Suprapubic skin (tissue), 4 donors: ENCODE results near the gene LATS2. TPM values are rescaled to one million over a fixed set of nuclear protein-coding genes. Genes with fewer than 3 reads are reported as not detected.

Source experiments
- DNase-seq, 2 donors: peaks; one replicate each; pipeline ENCODE4 v3.0.0-alpha.2; 2019; ENCODE audit warnings: low spot score in 2 of 2
- H3K27ac ChIP-seq: fragments of 200-600 bp; sonication (generic); one replicate; pipeline ENCODE4 v1.5.1; 2019
- H3K27me3 ChIP-seq: fragments of 200-600 bp; sonication (generic); one replicate; pipeline ENCODE4 v1.5.1; 2019
- H3K36me3 ChIP-seq: fragments of 200-600 bp; sonication (generic); one replicate; pipeline ENCODE4 v1.5.1; 2019
- H3K4me1 ChIP-seq: fragments of 200-600 bp; sonication (generic); one replicate; pipeline ENCODE4 v1.5.1; 2019
- H3K4me3 ChIP-seq: fragments of 200-600 bp; sonication (generic); one replicate; pipeline ENCODE4 v1.5.1; 2019; ENCODE audit warnings: mild to moderate bottlenecking
- H3K9me3 ChIP-seq: fragments of 200-600 bp; sonication (generic); one replicate; pipeline ENCODE4 v1.5.1; 2019
- EP300 ChIP-seq: sonication (generic); formaldehyde crosslinking; IDR thresholded peaks from one replicate; pipeline ENCODE4 v1.6.1; 2017; ENCODE audit warnings: antibody characterized with exemption
- POLR2A ChIP-seq, 2 donors: fragments of 450-650 bp; IDR thresholded peaks; one replicate each; pipeline ENCODE4 v1.6.1; 2017; ENCODE audit warnings: antibody characterized with exemption in 2 of 2, mild to moderate bottlenecking in 2 of 2, moderate library complexity in 2 of 2
- POLR2AphosphoS5 ChIP-seq, 3 donors: sonication (generic); formaldehyde crosslinking; IDR thresholded peaks; one replicate each; pipeline ENCODE4 v1.6.1; 2017; ENCODE audit warnings: antibody characterized with exemption in 3 of 3
- WGBS: methylation state at CpG from one replicate; pipeline ENCODE4 v1.1.5; 2018; 5-methylcytosine and 5-hydroxymethylcytosine counted together
- total RNA-seq, 4 donors: library from RNA; depleted of rRNA; stranded (reverse); fragments of >200 nt; gene quantifications; one replicate each; pipeline ENCODE4 v1.1.0, GENCODE V29; 2016
- TF ChIP-seq, protein P1 (sequence below), 2 donors: fragments of 200-600 bp in 1 of 2; fragments of 450-650 bp in 1 of 2; sonication (generic) in 1 of 2; IDR thresholded peaks; one replicate each; pipeline ENCODE4 v1.5.1; 2016 to 2019; ENCODE audit warnings: antibody characterized with exemption in 2 of 2, mild to moderate bottlenecking in 1 of 2, moderate library complexity in 1 of 2

Gene LATS2
- total RNA-seq, 4 donors from 2014 or later = 11.5 to 21.6 (median 16.3) TPM

DNA sequence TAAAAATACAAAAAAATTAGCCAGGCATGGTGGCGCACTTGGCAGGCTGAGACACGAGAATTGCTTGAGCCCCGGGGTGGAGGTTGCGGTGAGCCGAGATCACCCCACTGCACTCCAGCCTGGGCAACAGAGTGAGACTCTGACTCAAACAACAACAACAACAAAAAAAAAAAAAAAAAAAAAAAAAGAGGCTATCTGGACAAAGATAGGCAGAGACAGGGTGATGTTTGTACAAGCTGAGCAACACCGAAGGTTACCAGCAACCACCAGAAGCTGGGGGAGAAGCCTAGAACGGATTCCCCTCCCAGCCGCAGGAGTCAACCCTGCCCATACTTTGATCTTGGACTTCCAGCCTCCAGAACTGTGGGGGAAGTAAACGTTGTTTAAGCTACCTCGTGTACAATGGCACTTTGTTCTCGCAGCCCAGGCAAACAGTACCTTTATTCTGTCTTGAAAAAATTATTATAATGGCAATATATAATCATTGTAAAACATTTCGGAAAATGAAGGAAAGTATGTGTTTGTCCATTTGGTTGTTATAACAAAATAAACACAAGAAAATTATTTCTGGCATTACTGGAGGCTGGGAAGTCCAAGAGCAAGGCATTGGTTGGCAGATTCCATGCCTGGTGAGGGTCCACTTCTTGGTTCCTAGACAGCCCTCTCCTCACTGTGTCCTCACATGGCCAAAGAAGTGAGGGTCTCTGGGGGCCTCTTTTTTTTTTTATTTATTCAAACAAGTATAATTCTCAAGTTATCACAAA lies 39.8 kb upstream of the LATS2 start:
- Histone ChIP-seq H3K27me3 (no peaks in the 10 kb centered on the region), H3K27ac (no peak overlapping the region), H3K4me1 (no peaks in the 10 kb centered on the region), H3K36me3 (no peaks in the 10 kb centered on the region), H3K9me3 (no peaks in the 10 kb centered on the region), H3K4me3 (no peak overlapping the region)
- no peak for DNase-seq
- TF ChIP-seq EP300 (no peak), POLR2AphosphoS5 (IDR thresholded peaks at IDR 0.05) (no peak)
- WGBS = 78% methylated on average over 12 of the region's 12 CpGs

DNA sequence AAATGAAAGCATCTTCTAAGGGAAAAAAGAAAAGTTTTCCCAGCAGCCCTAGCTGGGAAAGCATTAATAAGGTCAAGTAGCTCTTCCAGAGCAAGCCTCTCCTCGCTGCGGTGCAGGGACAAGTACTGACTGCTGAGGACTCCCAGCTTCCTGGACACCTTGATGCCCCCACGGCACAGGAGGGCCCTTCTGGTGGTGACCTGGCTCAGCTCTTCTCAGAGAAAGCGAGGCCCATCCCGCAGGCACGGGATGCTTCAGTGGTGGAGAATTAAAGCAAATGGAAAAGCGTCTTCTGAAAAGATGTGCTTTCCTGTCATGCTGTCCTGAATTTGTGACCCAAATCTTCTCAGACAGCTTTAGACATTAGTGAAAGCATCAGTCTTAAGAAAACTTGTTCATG lies 38.8 kb upstream of the LATS2 start:
- no peaks in the 10 kb centered on the region for H3K36me3 ChIP-seq
- no peak for TF ChIP-seq EP300
- TF ChIP-seq POLR2AphosphoS5 (IDR thresholded peaks at IDR 0.05) = no peak
- no peak for TF ChIP-seq POLR2A (IDR thresholded peaks at IDR 0.05)
- TF ChIP-seq, protein P1, sequence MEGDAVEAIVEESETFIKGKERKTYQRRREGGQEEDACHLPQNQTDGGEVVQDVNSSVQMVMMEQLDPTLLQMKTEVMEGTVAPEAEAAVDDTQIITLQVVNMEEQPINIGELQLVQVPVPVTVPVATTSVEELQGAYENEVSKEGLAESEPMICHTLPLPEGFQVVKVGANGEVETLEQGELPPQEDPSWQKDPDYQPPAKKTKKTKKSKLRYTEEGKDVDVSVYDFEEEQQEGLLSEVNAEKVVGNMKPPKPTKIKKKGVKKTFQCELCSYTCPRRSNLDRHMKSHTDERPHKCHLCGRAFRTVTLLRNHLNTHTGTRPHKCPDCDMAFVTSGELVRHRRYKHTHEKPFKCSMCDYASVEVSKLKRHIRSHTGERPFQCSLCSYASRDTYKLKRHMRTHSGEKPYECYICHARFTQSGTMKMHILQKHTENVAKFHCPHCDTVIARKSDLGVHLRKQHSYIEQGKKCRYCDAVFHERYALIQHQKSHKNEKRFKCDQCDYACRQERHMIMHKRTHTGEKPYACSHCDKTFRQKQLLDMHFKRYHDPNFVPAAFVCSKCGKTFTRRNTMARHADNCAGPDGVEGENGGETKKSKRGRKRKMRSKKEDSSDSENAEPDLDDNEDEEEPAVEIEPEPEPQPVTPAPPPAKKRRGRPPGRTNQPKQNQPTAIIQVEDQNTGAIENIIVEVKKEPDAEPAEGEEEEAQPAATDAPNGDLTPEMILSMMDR (IDR thresholded peaks at IDR 0.05) = no peak
- no peak overlapping the region for H3K4me3 ChIP-seq
- no peak overlapping the region for H3K27ac ChIP-seq
- no peaks in the 10 kb centered on the region for H3K27me3 ChIP-seq
- WGBS = 83% methylated on average over 7 of the region's 7 CpGs
- no peaks in the 10 kb centered on the region for H3K4me1 ChIP-seq
- H3K9me3 ChIP-seq = no peaks in the 10 kb centered on the region
- peak in 1 of 2 donors; percentile 48 for DNase-seq

DNA sequence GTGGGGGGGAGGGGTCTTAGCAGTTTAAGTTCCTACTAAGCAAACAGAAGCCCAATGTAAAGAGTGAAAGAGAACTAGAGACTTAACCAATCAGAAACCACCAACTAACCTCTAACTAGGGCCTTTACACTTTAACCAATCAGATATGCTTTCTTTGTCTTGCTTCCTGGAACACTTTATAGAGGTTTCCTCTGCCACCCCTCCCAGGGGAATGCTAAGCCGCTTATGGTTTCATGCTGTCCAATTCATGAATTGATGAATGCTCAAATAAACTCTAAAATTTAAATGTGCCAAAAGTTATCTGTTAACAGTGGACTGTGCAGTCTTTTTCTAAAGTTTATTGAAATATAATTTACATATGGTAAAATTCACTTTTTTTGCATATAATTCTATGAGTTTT lies 33.9 kb upstream of the LATS2 start:
- Histone ChIP-seq H3K4me3 (no peak overlapping the region), H3K4me1 (no peaks in the 10 kb centered on the region), H3K9me3 (no peaks in the 10 kb centered on the region), H3K27ac (no peak overlapping the region), H3K36me3 (no peaks in the 10 kb centered on the region), H3K27me3 (no peaks in the 10 kb centered on the region)
- no peak for DNase-seq
- 76% methylated on average over 1 of the region's 1 CpG for WGBS
- TF ChIP-seq POLR2AphosphoS5 (IDR thresholded peaks at IDR 0.05) (no peak), POLR2A (IDR thresholded peaks at IDR 0.05) (no peak), EP300 (no peak)
- TF ChIP-seq, protein P1 (IDR thresholded peaks at IDR 0.05) = no peak

DNA sequence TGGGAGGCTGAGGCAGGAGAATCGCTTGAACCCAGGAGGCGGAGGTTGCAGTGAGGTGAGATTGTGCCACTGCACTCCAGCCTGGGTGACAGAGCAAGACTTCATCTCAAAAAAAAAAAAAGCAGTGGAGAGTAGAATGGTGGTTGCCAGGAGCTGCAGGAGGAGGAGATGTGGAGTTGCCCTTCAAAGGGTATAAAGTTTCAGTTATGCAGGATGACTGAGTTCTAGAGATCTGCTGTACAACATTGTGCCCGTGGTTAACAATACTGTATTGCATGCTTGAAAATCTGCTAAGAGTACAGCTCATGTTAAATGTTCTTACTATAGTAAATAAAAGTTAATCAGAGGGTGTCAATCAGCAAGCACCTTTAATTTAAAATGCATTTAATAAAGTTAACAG lies 28.4 kb upstream of the LATS2 start:
- WGBS = 84% methylated on average over 3 of the region's 3 CpGs

DNA sequence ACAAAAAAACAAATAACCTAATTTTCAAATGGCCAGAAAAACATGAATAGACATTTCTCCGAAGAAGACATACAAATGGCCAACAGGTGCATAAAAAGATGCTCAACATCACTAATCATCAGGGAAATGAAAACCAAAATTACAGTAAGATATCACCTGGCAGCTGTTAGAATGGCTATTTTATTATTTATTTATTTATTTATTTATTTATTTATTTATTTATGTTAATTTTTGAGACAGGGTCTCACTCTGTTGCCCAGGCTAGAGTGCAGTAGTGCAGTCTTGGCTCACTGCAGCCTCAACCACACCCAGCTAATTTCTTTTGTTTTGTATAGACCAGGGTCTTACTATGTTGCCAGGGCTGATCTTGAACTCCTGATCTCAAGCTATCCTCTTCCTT lies 27.1 kb upstream of the LATS2 start:
- WGBS = 98% methylated on average over 1 of the region's 1 CpG
- no peaks in the 10 kb centered on the region for H3K4me1 ChIP-seq
- no peak overlapping the region for H3K27ac ChIP-seq
- H3K9me3 ChIP-seq = no peaks in the 10 kb centered on the region
- no peak overlapping the region for H3K4me3 ChIP-seq
- no peak for TF ChIP-seq POLR2A (IDR thresholded peaks at IDR 0.05)
- TF ChIP-seq EP300 = no peak
- TF ChIP-seq, protein P1 (IDR thresholded peaks at IDR 0.05) = no peak
- no peak for TF ChIP-seq POLR2AphosphoS5 (IDR thresholded peaks at IDR 0.05)
- H3K27me3 ChIP-seq = no peaks in the 10 kb centered on the region
- DNase-seq = no peak
- H3K36me3 ChIP-seq = no peaks in the 10 kb centered on the region

More for the DNA sequence above, 28.4 kb upstream of the LATS2 start:
- Histone ChIP-seq H3K27ac (no peak overlapping the region), H3K4me1 (no peaks in the 10 kb centered on the region), H3K4me3 (no peak overlapping the region), H3K9me3 (no peaks in the 10 kb centered on the region), H3K27me3 (no peaks in the 10 kb centered on the region), H3K36me3 (no peaks in the 10 kb centered on the region)
- DNase-seq = peak in 1 of 2 donors; percentile 3
- no peak for TF ChIP-seq POLR2A (IDR thresholded peaks at IDR 0.05)

DNA sequence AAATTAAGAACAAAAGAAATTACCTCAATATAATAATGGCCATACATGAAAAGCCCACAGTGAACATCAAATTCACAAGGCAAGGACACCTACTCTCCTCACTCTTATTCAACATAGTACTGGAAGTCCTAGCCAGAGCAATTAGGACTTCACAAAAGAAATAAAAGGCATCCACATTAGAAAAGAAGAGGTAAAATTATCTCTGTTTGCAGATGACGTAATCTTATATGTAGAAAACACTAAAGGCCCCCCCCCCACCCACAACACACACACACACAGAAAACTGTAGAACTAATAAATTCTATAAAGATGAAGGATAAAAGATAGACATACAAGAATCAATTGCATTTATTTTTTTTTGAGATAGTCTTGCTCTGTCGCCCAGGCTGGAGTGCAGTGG lies 25.5 kb upstream of the LATS2 start:
- TF ChIP-seq, protein P1 (IDR thresholded peaks at IDR 0.05) = no peak
- Histone ChIP-seq H3K27me3 (no peaks in the 10 kb centered on the region), H3K4me3 (no peak overlapping the region), H3K4me1 (no peaks in the 10 kb centered on the region), H3K36me3 (no peaks in the 10 kb centered on the region), H3K9me3 (no peaks in the 10 kb centered on the region), H3K27ac (no peak overlapping the region)
- 89% methylated on average over 2 of the region's 2 CpGs for WGBS
- DNase-seq = no peak
